ENCODE measurements around the gene POLDIP2.

DNA sequence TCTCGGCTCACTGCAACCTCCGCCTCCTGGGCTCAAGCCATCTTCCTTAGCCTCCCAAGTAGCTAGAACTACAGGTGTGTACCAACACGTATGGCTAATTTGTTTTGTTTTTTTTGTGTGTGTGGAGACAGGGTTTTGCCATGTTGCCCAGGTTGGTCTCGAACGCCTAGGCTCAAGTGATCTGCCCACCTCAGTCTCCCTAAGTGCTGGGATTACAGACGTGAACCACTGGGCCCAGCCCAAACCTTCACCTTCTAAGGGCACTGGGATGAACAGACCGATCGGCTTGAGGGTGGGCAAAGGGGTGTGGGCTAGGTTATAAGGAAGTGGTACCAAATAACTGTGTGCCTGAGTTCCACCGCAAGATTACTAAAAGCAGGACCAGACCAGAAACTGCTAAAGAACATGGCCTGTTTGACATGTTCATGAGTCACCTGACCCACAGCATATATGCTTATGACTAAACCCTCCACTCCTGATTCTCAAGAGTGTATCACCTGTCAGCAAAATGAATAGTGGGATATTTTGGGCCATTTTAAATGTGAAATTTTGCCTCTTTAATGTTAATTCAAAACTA lies 30.2 kb downstream of the POLDIP2 start:
- TF ChIP-seq, protein P1, sequence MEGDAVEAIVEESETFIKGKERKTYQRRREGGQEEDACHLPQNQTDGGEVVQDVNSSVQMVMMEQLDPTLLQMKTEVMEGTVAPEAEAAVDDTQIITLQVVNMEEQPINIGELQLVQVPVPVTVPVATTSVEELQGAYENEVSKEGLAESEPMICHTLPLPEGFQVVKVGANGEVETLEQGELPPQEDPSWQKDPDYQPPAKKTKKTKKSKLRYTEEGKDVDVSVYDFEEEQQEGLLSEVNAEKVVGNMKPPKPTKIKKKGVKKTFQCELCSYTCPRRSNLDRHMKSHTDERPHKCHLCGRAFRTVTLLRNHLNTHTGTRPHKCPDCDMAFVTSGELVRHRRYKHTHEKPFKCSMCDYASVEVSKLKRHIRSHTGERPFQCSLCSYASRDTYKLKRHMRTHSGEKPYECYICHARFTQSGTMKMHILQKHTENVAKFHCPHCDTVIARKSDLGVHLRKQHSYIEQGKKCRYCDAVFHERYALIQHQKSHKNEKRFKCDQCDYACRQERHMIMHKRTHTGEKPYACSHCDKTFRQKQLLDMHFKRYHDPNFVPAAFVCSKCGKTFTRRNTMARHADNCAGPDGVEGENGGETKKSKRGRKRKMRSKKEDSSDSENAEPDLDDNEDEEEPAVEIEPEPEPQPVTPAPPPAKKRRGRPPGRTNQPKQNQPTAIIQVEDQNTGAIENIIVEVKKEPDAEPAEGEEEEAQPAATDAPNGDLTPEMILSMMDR (IDR thresholded peaks at IDR 0.05 in 4 of 5, conservative IDR thresholded peaks at IDR 0.05 in 1 of 5): no peak
- TF ChIP-seq POLR2A (IDR thresholded peaks at IDR 0.05): no peak
